ENCODE measurements around the gene CNOT8.

CNOT8 gene

DNA sequence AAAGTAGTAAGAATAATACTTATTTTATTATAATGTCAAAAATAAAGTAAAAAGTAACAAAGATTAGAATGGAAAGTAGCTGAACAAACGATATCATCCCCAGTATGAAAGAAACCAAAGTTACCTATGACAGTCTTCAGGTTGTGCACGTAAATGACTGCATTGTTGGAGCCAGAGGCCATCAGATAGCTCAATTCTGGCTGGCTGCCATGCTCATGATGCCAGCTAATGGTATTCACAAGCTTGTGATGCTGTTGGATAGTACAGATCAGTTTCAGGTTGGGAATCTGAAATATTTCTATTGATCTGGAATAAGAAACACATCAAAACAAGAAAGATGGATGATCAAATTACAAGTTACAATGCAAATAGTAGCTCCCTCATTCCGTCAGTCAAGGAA, 58.4 kb downstream of the CNOT8 start:
- H3K27ac ChIP-seq (ENCODE audit: low read length), result no peak overlapping the region

DNA sequence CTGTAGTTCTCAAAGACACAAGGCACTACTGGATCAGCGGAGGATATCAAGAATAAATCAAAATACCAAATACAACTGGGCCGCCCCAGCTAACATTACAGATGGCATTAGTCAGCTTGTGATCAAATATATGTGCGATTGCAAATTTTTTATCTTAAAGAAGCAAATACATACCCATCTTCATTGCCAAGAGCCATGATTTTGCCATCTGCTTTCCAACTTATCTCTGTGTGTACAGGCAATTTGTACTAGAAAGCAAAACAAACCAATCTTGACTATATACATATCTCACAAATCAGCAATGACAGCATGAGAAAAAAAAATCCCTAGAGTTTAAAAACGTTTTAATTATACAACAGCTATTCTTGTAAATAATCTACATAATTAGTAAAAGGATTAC, 59.3 kb downstream of the CNOT8 start:
- H3K79me2 ChIP-seq (ENCODE audit: low read length), result no peaks in the 10 kb centered on the region
- no peaks in the 10 kb centered on the region for H3K4me1 ChIP-seq (ENCODE audit: low read length)
- no peak overlapping the region for H3K27ac ChIP-seq (ENCODE audit: low read length)
- H2AFZ ChIP-seq (ENCODE audit: low read depth, low read length), result no peak overlapping the region
- H3K9me3 ChIP-seq (ENCODE audit: insufficient read depth, low read length), result no peaks in the 10 kb centered on the region
- no peaks in the 10 kb centered on the region for H4K20me1 ChIP-seq (ENCODE audit: insufficient read depth, low read length)
- no peak for TF ChIP-seq EZH2phosphoT487 (IDR thresholded peaks at IDR 0.05; ENCODE audit: low read depth)
- TF ChIP-seq, protein P1, sequence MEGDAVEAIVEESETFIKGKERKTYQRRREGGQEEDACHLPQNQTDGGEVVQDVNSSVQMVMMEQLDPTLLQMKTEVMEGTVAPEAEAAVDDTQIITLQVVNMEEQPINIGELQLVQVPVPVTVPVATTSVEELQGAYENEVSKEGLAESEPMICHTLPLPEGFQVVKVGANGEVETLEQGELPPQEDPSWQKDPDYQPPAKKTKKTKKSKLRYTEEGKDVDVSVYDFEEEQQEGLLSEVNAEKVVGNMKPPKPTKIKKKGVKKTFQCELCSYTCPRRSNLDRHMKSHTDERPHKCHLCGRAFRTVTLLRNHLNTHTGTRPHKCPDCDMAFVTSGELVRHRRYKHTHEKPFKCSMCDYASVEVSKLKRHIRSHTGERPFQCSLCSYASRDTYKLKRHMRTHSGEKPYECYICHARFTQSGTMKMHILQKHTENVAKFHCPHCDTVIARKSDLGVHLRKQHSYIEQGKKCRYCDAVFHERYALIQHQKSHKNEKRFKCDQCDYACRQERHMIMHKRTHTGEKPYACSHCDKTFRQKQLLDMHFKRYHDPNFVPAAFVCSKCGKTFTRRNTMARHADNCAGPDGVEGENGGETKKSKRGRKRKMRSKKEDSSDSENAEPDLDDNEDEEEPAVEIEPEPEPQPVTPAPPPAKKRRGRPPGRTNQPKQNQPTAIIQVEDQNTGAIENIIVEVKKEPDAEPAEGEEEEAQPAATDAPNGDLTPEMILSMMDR (IDR thresholded peaks at IDR 0.05; ENCODE audit: low read depth, low read length), result no peak
- H3K4me3 ChIP-seq (ENCODE audit: low read length), result no peak overlapping the region
- no peak overlapping the region for H3K4me2 ChIP-seq (ENCODE audit: low read length)
- no peaks in the 10 kb centered on the region for H3K27me3 ChIP-seq (ENCODE audit: low read depth, low read length)
- peaks cover 13% of the 10 kb centered on the region for H3K36me3 ChIP-seq (replicated peaks; ENCODE audit: low read depth, low read length)
- no peak overlapping the region for H3K9ac ChIP-seq (ENCODE audit: low read length)

More for the DNA sequence above, 58.4 kb downstream of the CNOT8 start:
- Histone ChIP-seq H3K4me3 (ENCODE audit: low read length) (no peak overlapping the region), H3K4me1 (ENCODE audit: low read length) (no peaks in the 10 kb centered on the region), H3K27me3 (ENCODE audit: low read depth, low read length) (no peaks in the 10 kb centered on the region), H3K9me3 (ENCODE audit: insufficient read depth, low read length) (no peaks in the 10 kb centered on the region), H3K79me2 (ENCODE audit: low read length) (no peaks in the 10 kb centered on the region), H3K9ac (ENCODE audit: low read length) (no peak overlapping the region), H2AFZ (ENCODE audit: low read depth, low read length) (no peak overlapping the region), H3K36me3 (replicated peaks; ENCODE audit: low read depth, low read length) (peaks cover 19% of the 10 kb centered on the region), H4K20me1 (ENCODE audit: insufficient read depth, low read length) (no peaks in the 10 kb centered on the region), H3K4me2 (ENCODE audit: low read length) (no peak overlapping the region)
- TF ChIP-seq, protein P1 (IDR thresholded peaks at IDR 0.05; ENCODE audit: low read depth, low read length), result no peak
- no peak for TF ChIP-seq EZH2phosphoT487 (IDR thresholded peaks at IDR 0.05; ENCODE audit: low read depth)

DNA sequence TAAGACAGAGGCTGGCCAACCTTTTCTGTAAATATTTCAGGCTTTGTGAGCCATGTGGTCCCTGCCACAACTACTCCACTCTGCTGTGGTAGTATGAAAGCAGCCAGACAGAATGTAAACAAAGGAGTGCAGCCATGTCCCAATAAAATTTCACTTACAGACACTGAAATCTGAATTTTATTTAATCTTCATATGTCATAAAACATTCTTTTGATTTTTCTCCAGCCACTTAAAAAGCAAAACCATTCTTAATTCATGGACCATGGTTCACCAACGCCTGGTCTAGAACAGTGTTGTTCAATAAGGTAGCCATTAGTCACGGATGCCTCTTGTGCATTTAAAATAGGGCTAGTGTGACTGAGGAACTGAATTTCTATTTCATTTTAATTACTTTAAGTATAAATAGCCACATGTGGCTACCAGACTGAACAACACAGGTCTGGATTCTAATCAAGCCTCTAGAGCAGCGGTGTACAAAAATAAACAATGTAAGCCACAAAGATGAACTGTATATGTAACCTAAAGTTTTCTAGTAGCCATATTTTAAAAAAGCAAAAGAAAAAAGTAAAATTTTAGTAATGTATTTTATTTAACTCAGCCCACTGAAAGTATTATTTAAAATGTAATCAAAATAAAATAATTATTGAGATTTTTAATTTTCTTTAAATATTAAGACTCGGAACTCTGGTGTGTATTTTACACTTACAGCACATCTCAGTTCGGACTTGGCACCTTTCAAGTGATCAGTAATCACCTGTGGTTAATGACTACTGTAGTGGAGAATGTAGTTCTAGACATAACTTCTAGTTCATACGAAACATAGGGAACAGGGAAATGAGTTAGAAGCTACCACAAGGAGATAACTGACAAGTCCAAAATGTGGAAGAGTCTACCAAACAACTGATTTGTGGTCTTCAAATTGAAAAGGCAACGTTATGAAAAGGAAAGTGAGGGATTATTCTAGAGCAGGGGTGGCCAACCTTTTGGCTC, 65.3 kb downstream of the CNOT8 start:
- TF ChIP-seq, protein P1 (IDR thresholded peaks at IDR 0.05; ENCODE audit: low read depth, low read length), result no peak
- no peak for TF ChIP-seq EZH2phosphoT487 (IDR thresholded peaks at IDR 0.05; ENCODE audit: low read depth)
- no peaks in the 10 kb centered on the region for H4K20me1 ChIP-seq (ENCODE audit: insufficient read depth, low read length)
- H2AFZ ChIP-seq (ENCODE audit: low read depth, low read length), result no peak overlapping the region
- no peak overlapping the region for H3K4me3 ChIP-seq (ENCODE audit: low read length)
- H3K27me3 ChIP-seq (ENCODE audit: low read depth, low read length), result no peaks in the 10 kb centered on the region
- peaks cover 14% of the 10 kb centered on the region for H3K36me3 ChIP-seq (replicated peaks; ENCODE audit: low read depth, low read length)
- H3K9me3 ChIP-seq (ENCODE audit: insufficient read depth, low read length), result no peaks in the 10 kb centered on the region
- H3K4me1 ChIP-seq (ENCODE audit: low read length), result no peaks in the 10 kb centered on the region
- no peak overlapping the region for H3K27ac ChIP-seq (ENCODE audit: low read length)
- H3K79me2 ChIP-seq (ENCODE audit: low read length), result no peaks in the 10 kb centered on the region
- no peak overlapping the region for H3K9ac ChIP-seq (ENCODE audit: low read length)
- H3K4me2 ChIP-seq (ENCODE audit: low read length), result no peak overlapping the region

Measured in OCI-LY3 (cell line).